NK-92 treated with Interleukin-12 subunit alpha and Interleukin-12 subunit beta, amount 100 ng/mL, for 24 hours (cell line): Measurements from ENCODE around the gene USP36.

ENCODE experiments used
- DNase-seq: peaks from one replicate; lab custom pipeline; 2025; lab: John Stamatoyannopoulos, UW

Gene USP36

GRCh38 chr17:78836420-78837021, 4.1 kb downstream of the USP36 start:
- no peak for DNase-seq

DNA sequence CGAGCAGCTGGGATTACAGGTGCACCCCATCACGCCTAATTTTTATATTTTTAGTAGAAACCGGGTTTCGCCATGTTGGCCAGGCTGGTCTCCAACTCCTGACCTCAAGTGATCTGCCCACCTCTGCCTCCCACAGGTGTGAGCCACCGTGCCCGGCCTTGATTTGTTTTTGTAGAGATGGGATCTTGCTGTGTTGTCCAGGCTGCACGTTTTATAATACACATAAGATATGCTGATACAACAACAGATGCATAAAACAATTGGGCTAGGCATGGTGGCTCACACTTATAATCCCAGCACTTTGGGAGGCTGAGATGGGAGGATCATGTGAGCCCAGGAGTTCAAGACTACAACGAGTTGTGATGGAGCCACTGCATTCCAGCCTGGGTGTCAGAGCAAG, 6.0 kb downstream of the USP36 start:
- no peak for DNase-seq

DNA sequence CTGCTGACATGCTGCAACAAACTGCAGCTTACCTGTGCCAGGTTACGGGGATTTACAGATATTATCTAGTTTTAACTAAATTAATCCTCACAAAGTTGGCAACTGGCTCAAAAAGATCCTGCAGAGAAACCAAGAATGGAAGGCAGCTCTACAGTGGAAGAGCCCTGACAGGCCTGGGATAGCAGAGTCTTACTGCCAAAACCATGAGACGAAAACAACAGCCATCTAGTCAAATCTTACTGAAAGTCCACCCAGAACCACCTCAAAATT, 8.1 kb downstream of the USP36 start:
- no peak for DNase-seq

DNA sequence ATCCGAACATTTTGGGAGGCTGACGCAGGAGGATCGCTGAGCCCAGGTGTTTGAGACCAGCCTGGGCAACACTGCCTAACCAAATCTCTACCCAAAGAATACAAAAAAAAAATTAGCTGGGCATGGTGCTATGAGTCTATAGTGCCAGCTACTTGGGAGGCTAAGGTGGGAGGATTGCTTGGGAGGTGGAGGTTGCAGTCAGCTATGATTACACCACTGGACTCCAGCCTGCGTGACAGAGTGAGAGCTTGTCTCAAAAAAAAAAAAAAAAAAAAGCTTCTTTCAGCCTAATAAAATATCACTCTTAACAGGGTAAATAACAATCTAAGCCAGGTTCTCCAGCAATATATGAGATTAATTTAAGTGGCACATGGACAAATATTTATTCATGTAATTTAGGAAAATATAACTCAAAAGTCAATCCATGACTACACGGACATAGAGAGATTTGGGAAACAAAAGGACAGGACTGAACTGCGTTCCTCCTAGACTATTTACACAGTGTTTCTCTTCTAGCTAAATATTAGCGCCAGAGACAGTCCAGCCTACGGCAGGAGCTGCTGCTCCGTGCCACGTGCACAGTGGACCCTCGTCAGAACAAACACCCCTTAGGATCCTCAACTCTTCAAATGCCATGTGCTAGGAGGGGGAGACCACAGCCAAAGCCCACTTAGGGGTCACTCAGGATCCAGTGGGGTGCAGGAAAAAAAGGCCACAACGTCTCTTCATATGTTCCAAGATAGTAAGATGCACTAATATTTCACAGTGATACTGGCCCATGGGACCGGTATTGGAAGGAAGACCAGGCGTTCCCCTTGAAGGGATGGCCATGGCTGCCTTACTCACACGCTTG, 8.7 kb downstream of the USP36 start:
- DNase-seq: no peak

- DNase-seq: no peak
Observed at GRCh38 chr17:78829477-78829876, 11.1 kb downstream of the USP36 start.

GRCh38 chr17:78828470-78829185, 12.0 kb downstream of the USP36 start:
- no peak for DNase-seq

DNA sequence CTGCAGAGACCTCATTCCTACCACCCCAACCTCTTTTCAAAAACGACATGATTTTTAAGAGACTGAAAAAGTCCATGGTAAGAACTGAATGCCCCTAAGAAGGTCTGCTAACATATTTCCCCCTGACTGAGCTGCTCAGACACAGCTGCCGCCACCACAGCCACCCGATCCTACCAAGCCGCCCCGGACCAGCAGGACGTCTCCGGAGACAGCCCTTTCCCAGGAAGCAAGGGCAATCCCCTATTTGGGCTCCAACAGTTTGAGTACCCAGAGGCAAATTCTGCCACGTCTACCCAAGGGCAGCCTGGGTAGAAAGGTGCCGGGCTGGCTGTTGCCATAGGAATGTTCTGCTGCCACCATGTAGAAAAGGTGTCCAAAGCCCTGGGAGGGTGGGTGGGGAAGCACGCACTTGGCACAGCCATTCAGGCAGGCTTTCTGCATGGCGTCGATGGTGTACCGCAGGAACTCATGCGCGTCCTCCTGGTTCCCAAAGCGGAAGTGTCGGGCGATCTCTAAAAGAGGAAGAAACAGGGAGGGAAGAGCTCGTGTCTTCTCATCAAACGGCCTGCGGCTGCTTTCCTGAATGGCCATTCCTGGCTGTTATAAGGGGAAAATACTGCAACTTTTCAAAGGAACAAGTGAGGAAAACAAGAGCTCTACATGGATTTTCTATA, 13.6 kb downstream of the USP36 start:
- DNase-seq: no peak

DNA sequence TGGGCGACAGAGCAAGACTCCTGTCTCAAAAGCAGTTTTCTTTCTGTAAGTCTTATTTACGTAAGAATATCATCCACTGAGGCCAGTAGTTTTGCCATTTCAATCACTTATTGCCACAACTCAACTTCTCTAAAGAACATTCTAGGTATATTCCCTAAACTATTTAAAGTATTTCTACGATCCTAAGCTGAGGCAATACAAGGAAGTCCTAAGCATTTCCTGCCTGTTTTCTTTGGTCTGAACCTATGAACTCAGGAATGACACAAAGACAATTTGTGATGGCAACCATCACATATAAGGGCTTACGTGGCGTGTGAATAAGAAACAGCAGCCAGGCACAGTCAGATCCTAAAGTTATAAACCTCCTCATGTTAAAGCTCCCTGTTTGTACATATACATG, 14.2 kb downstream of the USP36 start:
- no peak for DNase-seq

GRCh38 chr17:78825696-78826095, 14.9 kb downstream of the USP36 start:
- DNase-seq: no peak

- DNase-seq: no peak
Observed at GRCh38 chr17:78824240-78824639, 16.4 kb downstream of the USP36 start.

DNA sequence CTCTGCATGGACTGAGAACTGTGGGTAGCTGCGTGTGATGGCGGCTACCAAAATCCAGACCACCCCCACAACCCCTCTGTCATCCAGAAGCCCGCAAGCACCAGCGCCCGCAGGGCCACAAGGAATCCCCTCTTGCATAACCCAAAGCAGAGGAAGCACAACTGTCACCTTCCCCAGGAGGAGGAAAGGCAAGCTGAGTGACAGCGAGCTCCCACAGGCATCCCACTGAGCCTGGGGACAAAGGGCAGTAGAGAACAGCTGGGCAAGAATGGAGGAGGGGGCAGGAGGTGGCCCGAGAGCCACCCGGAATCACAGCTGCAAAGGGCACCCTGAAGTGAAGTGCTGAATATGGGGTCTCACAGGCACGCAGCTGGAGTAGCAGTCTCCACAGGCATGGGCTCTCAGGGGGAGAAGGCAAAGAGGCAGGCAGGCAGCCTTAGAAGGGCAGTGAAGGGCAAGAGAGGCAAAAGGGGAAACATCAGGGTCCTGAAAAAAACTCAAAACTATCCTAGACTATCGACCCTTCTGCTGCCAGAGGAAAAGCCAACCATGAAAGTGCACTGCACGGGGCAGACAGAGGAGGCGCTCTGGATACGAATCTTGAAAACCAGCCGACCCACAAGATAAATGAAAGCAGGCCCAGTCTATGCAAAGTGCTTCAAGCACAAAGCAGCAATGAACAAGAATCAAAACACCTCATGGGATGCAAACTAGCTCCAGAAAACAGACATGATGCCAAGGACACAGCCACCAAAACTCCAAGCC, 17.1 kb downstream of the USP36 start:
- no peak for DNase-seq

- DNase-seq: no peak
Observed at GRCh38 chr17:78822552-78822951, 18.1 kb downstream of the USP36 start.

GRCh38 chr17:78821961-78822360, 18.7 kb downstream of the USP36 start:
- no peak for DNase-seq

DNA sequence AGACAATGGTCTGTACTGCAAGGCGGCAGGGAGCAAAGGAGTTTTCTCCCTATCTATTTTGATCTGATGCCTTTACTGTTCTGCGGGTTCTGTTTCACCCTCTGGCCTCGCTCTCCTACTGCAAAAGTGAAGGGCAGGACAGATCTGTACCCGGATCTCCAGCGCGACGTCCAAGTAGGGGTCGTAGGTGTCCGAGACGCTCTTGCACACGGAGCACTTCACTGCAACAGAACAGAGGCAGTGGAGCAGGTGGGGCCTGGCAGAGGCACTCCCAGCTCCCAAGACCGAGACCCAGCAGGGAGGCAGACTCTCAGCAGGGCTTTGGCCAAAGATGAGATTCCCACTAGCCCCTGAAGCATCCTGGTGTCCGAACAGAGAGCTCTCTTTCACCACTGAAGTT, 19.8 kb downstream of the USP36 start:
- no peak for DNase-seq

DNA sequence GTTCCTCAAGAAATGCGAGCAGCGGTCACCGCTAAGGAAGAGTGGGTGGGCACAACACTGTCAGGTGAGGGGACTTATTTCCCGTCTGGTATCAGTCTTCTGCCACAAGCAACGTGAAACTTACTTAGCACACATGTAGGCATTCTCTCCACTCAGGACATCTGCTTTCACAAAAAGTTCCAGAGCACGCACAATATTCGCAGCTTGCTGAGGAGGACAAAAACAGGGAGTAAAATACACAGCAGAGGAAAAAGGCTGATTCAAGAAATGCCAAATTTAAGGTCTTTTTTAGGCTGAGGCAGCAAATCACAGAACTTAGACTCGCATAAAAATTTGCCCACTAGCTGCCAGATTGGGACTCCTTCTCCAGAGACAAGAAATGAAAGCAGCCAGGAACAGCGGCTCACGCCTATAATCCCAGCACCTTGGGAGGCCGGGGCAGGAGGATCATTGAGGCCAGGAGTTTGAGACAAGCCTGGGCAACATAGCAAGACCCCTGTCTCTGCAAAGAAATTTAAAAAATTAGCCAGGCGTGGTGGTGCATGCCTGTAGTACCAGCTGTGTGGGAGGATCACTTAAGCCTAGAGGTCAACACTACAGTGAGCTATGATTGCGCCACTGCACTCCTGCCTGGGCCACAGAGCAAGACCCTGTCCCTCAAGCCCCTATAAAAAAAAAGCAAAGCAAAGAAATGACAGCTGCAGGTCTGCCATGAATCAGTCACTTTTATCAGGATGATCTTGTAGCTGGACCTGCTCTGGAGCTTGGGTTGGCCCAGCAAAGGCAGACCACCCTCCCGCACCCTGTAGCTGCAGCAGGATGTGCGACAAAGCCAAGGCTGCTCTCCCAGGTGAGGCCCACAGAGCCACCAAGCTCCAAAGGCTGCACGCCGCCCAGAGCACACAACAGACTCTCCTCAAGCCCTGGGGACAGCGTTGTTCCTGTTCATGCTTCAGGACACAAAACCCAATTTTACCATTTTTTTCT, 20.5 kb downstream of the USP36 start:
- DNase-seq: no peak

- no peak for DNase-seq
Observed at GRCh38 chr17:78819402-78819801, 21.2 kb downstream of the USP36 start.

DNA sequence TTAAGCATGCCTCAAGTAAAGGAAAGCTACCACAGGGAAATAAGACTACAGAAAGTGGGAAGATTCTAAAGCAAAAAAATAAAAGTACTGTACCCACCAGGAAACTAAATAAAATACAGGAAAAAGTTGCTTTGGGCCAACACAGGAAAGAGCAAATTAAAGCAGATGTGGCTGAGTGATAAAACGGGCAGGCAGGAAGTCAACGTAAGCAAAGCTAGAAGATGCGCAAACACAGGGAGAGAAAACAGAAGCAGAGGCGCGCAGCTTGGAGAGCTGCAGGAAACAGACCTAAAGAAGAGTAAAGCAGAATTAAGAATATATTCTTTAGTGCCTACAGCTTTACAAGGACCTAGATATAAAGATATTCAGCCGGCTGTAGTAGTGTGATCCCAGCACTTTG, 21.7 kb downstream of the USP36 start:
- DNase-seq: no peak

DNA sequence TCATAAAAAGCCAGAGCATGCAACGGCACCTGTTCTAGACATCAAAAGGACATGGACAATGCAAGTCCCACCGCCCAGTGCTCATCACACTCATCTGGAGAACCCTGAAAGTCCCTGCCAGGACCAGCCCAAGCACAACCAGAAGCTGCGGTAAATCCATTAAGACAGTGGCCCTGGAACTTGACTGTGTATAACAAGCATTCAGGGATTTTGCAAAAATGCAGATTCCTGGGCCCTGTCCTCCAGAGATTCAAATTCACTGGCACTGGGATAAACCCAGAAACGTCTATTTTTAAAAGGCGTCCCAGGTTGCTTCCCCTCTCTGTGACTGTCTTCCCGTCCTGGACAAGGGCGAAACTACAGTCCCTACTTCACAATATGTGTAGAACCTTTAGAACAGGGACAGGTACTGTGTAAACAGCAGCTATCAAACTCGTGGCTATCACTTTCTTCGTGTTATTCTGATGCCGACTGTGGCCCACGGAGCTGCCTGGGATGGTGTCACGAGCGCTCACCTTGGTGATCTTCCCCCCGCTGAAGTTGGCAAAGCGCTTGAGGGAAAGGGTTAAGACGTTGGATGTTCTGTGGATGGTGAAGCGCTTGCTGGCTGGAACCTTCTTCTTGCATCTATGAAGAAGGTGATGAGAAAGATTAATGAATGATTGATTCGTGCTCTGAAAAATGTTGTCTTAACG, 22.3 kb downstream of the USP36 start:
- no peak for DNase-seq

GRCh38 chr17:78817123-78817522, 23.5 kb downstream of the USP36 start:
- DNase-seq: no peak

DNA sequence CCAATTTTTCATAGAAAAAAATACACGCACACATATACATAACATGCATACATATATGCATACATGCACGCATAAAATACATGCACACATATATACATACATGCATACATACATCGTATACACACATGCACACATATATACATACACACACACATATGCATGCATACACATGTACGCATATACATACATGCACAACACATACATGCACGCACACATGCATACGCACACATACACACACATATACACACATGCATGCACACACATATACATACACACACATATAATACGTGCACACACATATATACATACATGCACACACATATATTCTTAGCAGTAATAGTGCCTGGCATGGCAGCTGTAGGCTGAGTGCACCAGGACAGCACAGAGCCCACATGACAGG, 24.9 kb downstream of the USP36 start:
- DNase-seq: no peak
